HG03520 (cell line): Measurements from ENCODE around the gene TUG1.

ENCODE experiments used
- ATAC-seq: cut with Tn5 transposase; IDR thresholded peaks from one replicate; pipeline ENCODE4 v1.9.1; 2021; ENCODE audit warnings: mild to moderate bottlenecking, moderate library complexity; ENCODE audit not compliant: unreplicated experiment

Gene TUG1

DNA sequence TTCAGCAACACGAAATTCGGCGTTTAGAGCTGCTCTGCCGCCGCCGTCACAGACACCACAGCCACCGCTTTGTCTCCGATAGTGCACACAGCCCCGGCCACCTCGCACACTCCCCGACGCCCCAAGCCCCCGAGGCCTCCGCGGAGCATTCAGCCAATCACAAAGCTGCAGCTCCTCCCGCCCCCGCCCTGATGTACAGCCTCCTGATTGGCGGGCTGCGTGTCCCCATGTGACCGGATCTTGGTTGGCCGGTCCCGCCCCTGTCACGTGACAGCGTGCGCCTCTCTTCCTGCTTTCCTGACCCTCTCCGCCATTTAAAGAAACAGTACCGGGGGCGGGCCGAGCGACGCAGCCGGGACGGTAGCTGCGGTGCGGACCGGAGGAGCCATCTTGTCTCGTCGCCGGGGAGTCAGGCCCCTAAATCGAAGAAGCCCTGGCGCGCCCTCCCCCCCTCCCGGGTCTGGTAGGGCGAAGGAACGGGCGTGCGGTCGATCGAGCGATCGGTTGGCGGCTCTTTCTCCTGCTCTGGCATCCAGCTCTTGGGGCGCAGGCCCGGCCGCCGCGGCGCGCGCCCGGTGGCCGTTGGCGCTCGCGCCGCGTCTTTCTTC is at the start of gene TUG1:
Gene TUG1 (plus strand): TSS at position 342 of the 608 bp plus-strand sequence.
- ATAC-seq, result peak; percentile 72

DNA sequence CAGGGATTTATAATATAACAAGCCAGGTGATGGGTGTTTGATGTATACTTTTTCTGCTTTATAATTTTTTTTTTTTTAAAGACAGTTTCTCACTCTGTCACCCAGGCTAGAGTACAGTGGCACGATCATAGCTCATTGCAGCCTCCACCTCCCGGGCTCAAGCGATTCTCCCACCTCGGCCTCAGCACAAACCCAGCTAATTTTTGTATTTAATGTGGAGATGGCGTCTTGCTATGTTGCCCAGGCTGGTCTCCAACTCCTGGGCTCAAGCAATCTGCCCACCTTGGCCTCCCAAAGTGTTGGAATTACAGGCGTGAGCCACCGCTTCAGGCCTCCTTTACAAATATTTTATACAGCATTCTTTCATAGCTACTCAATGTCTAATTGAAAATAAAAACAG is 49.1 kb upstream of the TUG1 start:
- no peak for ATAC-seq

DNA sequence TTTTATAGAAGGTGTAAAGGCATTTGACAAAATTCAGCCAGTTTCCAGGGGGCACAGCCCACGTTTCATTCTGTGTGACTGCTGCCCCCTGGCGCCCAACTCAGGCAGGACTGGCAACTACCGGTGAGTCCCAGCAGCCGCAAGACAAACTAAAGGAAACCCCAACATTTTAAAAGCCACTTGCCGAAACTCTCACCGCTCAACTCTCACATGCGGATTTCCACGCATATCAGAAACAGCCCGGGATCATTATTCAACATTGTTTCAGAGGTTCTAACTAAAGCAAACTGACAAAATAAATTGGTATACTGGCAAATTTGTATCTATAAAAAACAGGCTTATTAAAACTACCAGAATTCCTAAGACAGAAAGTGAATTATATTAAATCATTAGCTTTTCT is 48.7 kb upstream of the TUG1 start:
- no peak for ATAC-seq

DNA sequence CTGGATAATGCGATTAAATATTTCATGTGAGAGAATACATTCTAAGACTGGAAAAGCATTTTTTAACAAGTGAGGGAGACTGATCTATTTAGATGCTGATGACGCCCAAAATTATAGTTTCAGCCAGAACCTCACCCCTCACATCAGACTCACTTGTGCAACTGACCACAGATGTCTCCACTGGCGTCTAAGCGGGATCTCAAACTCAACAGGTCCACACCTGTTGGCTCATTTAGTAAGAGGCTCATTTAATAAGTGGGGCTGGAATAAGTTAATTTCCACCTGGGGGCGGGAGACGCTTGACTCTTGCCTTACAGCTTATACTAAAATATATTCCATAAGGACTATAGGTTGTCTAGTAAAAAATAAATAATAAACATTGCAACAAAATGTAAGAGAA is 48.0 kb upstream of the TUG1 start:
- no peak for ATAC-seq

DNA sequence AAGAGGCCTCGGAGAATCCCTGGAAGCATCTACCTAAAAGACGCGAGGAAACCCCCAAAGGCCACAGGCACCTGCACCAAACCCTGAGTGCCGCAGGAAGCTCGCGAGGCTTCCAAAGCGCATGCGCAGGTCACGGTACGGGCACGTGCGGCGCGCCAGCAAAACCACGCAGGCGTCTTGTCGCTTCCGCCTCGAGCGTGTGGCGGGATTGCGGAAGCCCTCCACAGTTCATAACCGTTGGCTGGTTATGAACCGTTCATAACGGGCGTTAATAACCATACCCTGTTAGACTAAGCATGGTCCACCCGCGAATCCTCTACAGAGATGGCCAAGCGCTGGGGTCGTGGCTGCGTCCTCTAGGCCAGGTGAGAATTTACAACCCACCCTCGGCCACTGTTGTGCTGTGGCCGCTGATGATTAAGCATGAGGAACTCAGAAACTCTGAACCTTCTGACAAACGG is 46.9 kb upstream of the TUG1 start:
- ATAC-seq, result peak; percentile 56

DNA sequence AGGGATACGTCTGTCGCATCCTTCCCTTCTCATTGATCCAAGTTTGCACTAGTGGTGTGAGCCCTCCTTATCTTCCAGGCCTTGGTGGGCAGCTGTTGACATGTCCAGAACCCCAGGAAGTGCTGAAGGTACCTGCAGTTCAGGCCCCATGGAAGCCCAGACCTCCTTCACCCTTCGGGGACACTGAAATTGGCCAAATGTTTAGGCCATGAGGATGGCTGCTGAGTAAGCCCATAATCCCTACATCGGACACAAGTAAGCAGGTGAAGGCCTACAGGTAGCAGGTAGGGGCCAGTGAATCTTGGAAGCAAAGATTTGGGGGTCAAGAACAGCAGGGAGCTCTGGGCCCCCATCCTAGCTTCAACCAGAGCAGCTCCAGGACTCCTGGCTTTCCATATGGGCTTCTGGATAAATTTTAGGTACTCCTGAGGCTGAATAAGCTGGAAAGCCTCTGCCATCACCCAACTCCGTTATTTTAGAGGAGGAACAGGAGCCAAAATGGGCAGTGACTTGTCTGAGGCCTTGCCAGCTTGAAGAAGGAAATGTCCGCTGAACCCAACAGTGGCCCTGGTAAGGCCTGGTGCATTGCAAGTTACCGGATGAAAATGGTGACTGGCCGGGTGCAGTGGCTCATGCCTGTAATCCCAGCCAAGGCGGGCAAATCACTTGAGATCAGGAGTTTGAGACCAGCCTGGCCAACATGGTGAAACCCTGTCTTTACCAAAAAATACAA is 45.7 kb upstream of the TUG1 start:
- ATAC-seq, result no peak

DNA sequence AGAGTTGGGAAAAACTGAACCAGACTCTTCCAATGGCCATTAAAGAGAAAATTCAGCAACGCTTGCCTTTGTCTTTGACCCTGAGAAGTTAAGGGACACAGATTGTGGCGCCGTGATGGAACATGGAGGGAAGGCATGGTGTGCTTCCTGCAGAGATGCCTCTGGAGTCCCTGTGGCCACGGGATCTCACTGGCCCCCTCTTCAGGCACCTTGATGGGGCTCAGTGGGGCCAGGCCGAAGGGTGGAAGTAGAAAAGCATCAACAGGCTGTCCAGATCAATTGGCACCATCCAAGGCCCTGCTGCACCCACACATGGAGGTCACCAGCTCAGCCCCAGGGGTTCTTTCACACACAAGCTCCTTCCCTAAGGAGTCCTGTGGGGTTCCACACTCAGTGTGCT is 43.4 kb upstream of the TUG1 start:
- no peak for ATAC-seq

DNA sequence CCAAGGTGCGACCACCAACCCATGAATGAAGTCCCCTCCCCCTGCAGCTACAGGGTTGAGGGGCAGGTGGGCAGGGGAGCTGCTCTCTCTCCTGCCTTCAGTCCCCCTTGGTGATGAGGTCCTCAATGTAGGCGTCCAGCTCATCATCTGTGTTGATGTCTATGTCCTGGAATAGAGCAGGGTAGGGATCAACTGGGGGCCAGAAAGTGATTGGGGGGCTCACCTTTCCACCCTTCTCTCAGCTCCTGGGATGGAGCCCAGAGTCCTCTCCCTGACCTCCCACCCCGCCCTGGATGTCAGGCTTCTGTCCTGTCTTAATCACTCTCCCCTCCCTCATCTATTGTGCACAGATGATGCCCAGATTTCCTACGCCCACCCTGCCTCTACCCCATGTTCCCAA is 42.4 kb upstream of the TUG1 start:
- no peak for ATAC-seq

DNA sequence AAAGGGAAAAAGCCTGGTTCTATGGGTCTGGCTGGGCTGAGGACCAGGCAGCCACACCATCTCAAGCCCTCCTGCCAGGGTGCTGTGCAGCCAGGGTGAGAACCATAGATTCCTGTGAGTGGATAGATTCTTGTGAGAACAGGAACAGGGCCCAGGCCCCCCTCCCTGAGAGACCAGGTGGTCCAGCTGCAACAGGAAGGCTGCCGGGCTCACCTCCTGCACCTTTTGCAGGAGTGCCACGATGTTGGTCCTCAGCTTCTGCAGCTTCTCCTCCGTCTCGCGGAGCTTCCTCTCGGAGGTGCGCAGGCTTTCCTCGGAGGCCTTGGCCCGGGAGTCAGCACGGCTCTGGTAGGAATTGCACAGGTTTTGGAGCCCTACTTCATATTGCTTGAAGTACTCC is 41.3 kb upstream of the TUG1 start:
- ATAC-seq, result no peak

DNA sequence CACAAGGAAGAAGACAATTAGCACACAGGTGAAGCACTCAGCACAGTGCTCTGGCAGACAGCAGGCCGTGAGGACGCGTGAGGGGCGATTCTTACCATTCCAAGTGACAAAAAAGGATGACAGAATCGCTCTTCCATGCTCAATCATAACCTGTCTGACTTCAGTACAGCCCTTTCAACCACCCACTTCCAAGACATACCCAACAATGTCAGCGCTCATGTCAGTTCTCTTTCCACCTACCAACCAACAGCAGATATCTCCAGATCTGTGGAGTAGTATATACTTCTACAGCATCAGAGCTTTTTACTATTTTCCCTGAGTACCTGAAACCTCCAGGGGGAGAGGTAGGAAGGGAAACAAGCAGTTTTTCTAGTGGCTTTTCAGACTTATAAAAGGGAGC is 40.7 kb upstream of the TUG1 start:
- no peak for ATAC-seq

DNA sequence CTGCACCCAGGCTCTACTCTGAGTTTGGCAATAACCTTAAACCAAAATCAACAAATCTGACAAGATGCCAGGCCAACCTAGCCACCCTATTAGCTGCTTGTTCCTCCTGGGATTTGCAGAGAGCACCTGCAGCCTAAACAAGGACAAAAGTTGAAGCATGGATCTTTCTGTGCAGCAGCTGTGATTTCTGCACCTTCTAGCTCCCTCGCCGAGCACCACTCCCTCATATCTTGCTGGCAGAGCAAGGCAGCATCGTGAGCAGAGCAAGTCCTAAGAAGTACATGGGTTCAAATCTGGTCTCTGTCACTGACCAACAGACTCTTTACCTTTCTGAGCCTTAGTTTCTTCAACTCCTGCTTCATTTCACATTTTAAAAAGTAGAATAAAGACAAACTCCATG is 38.8 kb upstream of the TUG1 start:
- no peak for ATAC-seq

DNA sequence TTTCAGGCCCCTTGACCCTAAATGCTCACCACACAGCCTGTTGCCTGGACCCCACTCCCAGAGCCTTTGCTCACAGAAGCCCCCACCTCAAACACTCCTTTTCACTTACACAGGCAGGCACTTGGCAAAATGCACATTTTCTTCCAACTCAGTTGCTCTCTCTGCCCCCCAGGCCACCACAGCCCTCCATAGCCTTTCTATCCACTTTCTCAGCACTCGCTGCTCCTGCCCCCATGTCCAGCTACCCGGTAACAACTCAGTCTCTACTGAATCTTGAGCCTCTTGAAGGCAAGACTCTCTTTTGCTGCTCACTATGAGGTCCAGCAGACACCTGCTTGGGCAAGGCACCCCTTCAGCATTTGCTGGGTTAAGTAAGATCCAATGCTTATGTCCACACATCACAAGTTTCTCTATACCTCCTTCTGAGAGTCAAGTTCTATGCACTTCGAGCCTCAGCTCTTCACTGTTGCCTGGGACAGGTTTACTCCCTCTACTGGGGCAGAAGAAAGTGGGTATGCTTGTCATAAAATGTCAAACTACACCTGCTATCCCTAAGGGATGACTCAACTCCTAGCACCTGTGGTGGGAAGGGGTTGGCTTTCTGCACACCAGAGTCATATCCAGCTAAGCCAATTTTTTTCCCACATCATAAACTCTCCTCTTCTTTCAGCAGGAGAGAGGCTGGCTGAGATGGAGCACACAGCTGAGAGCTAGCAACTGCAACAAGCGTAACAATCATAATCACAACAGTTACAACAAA is 37.3 kb upstream of the TUG1 start:
- ATAC-seq, result no peak

DNA sequence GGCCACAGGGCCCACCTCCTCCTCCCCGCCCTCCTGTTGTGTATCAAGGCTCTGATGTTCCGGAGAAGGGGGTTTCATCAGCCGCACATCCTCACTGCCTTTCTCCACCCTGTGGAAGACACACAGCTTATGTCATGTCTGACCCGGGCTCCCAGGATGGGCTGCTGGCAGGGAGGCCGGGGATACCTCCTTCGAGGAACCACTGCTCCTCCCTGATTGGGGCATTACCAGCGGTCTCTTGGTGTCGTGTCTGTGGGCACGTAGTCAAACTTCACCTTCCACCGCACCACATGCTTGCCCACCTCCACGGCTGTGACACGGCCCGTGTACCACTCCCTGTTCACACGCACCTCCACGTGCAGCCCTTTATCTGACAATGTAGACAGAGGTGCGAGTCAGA is 36.4 kb upstream of the TUG1 start:
- ATAC-seq, result no peak

DNA sequence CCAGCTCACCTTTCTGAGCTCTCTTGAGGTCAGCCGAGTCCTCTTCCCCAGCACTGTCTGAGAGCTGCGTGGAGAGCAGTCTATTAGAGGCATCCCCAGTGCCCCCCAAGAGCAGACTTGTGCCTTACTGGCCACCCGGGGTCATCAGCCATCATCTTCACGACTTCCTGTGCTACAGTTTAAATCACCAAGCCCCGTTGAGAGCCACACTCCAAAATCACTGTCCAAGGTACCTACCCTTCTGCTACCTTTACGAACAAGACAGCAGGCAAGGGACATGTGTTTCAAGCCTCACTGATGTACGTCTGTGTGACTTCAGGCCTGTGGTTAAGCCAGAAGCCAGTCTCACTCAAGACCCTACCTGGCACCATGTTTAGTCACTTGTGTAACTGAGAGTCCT is 35.6 kb upstream of the TUG1 start:
- ATAC-seq, result no peak

DNA sequence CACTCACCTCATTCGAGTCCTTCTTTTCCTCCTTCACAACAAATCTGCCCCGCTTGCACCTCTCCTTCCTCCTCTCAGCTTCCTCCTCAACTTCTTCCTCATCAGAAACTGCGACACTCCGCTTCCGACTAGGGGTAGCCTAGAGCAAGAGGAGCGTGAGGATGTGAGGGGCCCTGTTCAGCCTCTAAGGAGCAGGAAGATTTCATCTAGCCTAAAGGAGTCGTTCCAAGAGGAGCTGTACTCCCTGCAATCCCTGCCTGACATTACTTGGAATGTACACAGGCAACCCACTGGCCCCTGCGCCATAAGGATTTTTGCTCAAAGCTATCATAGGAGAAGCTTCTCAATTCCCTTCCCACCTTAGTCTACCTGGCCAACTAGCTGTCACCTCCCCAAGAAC is 35.0 kb upstream of the TUG1 start:
- ATAC-seq, result no peak

DNA sequence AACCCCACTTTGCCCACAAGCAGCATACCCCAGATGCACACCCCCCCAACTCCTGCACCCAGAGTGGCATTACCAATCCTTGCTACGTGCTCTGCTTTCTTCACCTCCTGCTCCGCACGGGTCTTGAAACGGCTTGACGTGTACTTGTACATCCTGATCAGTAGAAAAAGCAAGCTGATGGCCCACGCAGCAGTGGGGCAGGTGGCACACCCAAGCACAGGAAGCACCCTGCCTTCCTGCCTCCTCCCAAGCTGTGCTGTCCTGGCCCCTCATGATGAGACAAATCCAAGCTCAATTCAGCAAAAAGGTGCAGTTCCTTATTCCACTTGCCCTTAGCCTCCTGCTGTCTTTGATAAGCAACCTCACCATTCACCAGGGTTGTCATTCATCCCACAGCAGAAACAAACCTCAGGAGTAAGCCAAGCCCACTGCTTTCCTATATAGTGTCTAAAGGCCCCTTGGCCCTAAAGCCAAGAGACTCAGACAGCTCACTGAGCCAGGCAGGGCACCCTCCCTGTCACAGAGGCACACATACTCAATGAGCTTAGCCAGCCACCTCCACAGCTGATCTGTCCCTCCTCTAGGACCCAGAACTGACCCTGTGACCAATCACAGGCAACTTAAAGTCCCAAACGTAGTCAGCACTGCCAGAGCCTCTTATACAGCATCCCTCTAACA is 28.2 kb upstream of the TUG1 start:
- no peak for ATAC-seq

DNA sequence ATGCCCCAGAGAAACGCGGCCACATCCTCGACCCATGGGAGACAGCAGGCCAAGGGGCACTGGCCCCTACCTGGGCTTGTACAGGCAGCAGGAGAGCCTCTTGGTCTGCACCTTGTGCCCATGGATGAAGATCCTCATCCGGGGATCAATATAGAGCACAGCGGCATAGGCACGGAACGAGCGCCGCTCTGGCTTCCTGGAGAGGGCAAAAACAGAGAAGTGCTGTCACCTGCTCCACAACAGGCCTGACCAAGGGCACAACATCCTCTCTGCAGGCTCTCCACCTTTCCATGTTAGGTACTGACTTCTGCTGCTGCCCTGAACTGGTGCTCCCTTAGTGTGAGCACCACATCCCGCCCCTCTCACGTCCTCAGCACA is 27.7 kb upstream of the TUG1 start:
- no peak for ATAC-seq

DNA sequence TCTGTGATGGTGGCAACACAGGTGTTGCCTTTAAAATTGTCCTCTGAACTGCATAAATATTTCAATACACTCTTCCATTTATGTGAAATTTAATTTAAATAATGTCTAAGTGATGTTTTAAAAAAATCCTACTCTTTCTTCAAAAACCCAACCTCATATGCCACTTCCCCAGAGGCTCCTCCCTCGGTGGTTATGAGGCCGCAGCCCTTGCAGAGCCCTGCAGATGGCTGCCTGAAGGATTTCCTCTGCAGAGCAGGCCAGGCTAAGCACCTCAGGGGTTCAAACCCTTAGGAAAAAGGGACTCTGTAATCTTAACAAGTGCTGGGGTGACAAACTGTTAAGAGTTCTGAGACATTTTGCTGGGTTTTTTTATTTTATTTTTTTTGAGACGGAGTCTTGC is 25.7 kb upstream of the TUG1 start:
- no peak for ATAC-seq

DNA sequence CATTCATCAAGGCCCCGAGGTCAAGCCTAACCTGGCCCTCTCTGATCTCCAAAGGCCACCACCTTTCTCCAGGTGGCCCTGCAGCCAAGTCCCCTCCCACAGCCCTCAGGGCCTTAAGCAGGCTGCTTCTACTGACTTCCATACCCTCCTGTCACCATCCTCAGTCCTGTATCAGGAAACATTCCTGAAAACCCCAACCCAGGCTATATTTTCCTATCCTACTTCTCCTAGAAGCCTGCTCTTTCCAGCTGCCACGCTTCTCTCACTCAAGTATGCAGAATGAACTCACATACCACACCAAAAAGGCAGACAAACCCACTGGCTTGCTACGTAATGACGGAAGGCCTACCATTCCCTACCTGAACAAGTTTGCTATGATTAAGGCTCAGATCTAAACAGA is 24.1 kb upstream of the TUG1 start:
- no peak for ATAC-seq

DNA sequence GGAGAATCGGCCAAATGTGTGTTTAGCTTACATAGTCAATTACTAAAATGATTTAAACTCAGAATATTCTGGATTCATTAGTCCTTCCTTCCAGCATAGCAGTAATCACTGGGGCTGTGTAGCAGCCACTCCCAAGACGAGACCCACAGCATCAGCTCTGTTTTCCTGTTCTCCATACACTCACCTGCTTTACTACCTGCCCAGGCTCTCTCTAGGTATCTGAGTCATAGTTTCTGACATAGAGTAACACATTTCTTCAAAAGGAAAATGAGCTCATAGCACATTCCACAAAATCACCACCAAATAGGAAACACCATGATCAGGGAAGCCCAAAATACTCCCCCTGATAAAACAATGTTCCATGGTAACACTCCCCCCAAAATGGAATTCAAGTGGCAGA is 23.4 kb upstream of the TUG1 start:
- no peak for ATAC-seq

DNA sequence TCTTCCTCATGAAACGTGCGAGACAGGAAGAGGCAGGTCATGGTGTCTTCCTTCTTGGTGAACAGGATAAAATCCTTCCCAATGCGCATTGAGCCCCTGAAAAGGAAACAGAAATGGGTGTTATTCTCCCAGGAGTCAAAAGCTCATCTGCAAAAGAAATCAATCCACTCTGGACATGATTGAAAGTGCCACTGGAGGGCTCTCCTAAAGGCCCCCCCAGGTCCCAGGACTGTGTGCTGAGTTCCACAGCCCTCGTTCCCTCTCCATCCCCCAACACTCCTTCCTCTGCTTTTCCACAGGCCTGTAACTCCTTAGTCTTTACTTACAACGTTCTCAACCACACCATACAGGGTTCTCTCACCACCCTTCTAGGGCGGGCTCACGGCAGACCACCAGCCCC is 22.7 kb upstream of the TUG1 start:
- no peak for ATAC-seq
